Measurements from ENCODE around the gene PIEZO1. TPM values are rescaled to one million over a fixed set of nuclear protein-coding genes. Genes with fewer than 3 reads are reported as not detected.

Gene PIEZO1
- total RNA-seq, 1 donor from 2014 or later, result 17.8 TPM

DNA sequence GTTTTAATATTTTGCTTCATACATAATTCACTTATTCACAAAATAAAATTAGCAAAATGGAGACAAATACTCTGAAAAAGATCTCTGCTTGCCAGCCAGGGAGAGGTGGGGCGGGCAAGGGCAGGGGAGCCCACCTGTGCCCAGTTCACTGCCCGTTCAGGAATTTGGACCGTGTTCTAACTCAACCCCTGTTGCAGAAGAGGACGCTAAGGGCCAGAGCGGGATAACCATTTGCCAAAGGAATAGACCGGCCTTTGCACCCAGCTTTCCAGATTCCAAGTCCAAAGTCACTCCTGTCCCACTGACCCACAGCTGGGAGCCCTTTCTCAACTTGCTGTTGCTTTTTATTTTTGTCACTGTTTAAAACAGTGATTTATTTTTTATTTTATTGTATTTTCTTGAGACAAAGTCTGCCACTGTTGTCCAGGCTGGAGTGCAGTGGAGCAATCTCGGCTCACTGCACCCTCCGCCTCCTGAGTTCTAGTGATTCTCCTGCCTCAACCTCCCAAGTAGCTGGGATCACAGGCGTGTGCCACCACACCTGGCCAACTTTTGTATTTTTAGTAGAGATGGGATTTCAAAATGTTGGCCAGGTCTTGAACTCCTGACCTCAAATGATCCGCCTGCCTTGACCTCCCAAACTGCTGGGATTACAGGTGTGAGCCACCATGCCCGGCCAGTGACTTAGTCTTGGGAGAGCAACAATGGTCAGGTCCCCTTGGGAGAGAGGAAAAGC, 2.7 kb upstream of the PIEZO1 start:
- DNase-seq (ENCODE audit: low read depth, low spot score), result no peak
- Mint-ChIP-seq H3K4me1 (peaks cover 15% of the 10 kb centered on the region), H3K4me3 (peak overlapping the region; percentile 9), H3K36me3 (ENCODE audit: low read depth) (no peaks in the 10 kb centered on the region), H3K27ac (ENCODE audit: unreplicated experiment) (no peak overlapping the region), H3K27me3 (ENCODE audit: low read depth) (peaks cover 33% of the 10 kb centered on the region), H3K9me3 (no peaks in the 10 kb centered on the region)
- TF ChIP-seq, protein P1, sequence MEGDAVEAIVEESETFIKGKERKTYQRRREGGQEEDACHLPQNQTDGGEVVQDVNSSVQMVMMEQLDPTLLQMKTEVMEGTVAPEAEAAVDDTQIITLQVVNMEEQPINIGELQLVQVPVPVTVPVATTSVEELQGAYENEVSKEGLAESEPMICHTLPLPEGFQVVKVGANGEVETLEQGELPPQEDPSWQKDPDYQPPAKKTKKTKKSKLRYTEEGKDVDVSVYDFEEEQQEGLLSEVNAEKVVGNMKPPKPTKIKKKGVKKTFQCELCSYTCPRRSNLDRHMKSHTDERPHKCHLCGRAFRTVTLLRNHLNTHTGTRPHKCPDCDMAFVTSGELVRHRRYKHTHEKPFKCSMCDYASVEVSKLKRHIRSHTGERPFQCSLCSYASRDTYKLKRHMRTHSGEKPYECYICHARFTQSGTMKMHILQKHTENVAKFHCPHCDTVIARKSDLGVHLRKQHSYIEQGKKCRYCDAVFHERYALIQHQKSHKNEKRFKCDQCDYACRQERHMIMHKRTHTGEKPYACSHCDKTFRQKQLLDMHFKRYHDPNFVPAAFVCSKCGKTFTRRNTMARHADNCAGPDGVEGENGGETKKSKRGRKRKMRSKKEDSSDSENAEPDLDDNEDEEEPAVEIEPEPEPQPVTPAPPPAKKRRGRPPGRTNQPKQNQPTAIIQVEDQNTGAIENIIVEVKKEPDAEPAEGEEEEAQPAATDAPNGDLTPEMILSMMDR (conservative IDR thresholded peaks at IDR 0.05), result no peak

DNA sequence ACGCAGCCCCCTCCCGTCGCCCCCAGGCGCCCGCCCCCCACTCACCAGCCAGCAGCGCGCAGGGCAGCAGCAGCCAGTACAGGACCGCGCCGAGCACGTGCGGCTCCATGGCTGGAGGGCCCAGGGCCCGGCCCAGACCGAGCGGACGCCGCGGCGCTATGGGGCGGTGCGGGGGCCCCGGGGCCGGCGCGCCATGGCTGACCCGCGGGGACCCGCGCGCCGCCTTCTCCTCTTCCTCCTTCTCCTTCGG, 239 bp downstream of the PIEZO1 start:
- Mint-ChIP-seq H3K4me3 (no peak overlapping the region), H3K9me3 (no peaks in the 10 kb centered on the region), H3K4me1 (peaks cover 9% of the 10 kb centered on the region), H3K27ac (ENCODE audit: unreplicated experiment) (no peak overlapping the region), H3K27me3 (ENCODE audit: low read depth) (peaks cover 40% of the 10 kb centered on the region), H3K36me3 (ENCODE audit: low read depth) (no peaks in the 10 kb centered on the region)
- no peak for DNase-seq (ENCODE audit: low read depth, low spot score)
- TF ChIP-seq, protein P1 (conservative IDR thresholded peaks at IDR 0.05), result no peak

DNA sequence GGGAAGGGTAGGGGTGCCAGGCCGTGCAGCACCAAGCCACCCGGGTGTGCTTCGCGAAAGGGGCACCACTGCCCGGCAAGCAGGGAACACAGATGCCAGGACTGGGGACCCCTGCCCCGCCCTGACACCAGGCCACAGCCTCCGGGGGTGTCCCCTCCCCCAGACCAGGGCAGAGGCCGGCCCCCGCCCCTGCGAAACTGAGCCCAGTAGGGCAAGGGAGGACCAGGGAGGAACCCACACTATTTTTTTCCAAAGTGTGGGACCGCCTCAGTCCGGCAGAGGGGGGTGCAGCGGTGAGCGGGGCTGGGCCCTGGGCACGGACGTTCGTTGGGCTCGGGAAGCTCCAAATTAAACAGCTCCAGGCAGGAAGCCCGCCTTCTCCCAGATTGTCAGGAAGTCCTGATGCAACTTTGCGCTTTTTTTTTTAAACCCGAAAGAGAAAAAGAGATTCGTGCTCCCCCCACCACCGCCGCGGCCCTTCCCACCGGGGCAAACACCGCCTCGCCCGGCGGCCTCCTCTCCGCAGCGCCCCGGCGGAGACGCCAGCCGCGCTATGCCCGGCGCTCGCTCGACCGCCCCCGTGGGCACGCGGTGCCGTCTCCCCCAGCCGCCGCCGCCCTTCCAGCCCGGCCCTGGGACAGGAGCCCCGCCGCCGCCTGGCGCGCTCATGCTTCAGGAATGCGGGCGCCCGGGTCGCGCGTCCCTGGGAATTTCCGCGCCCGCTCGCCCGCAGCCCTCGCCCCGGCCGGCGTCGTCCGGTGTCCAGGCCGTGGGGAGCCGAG, 755 bp downstream of the PIEZO1 start:
- Mint-ChIP-seq H3K4me1 (peaks cover 9% of the 10 kb centered on the region), H3K36me3 (ENCODE audit: low read depth) (no peaks in the 10 kb centered on the region), H3K4me3 (peak overlapping the region; percentile 81), H3K9me3 (no peaks in the 10 kb centered on the region), H3K27me3 (ENCODE audit: low read depth) (peaks cover 37% of the 10 kb centered on the region), H3K27ac (ENCODE audit: unreplicated experiment) (no peak overlapping the region)
- TF ChIP-seq, protein P1 (conservative IDR thresholded peaks at IDR 0.05), result peak; percentile 60
- no peak for DNase-seq (ENCODE audit: low read depth, low spot score)

DNA sequence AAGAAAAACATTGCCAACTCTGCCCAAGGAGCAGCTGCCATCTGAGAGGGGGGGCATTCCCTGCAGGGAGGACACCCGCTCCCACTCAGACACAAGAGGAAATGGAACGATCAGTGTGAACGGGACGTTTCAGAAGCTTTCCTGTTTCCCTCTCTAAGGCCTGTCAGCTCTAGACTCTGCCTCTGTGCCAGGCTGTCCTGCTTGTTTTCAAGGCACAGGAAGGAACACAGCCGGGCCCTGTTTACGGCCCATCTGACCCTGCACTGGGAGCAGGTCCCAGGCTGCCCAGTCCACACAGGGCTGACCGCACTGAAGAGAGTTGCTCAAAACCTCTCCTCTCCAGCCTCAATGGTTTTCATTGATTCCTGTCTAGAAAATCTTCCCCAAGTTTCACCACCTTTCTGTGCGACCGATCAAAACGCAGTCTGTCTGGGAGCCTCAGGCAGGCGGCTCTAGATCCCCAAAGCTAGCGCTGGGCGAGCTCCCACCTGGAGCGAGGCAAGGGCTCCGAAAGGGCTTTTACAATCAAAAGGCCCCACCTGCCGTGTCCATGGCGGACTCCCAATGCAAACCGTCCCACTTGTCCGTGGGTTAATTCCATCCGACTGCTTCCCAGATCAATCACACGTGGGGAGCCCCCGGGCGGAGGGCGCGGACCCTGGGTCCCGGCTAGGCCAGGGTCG, 1.5 kb downstream of the PIEZO1 start:
- H3K27me3 Mint-ChIP-seq (ENCODE audit: low read depth), result peaks cover 37% of the 10 kb centered on the region
- DNase-seq (ENCODE audit: low read depth, low spot score), result no peak
- H3K9me3 Mint-ChIP-seq, result no peaks in the 10 kb centered on the region
- TF ChIP-seq, protein P1 (conservative IDR thresholded peaks at IDR 0.05), result no peak
- H3K4me1 Mint-ChIP-seq, result peaks cover 9% of the 10 kb centered on the region
- H3K4me3 Mint-ChIP-seq, result peak overlapping the region; percentile 74
- no peaks in the 10 kb centered on the region for H3K36me3 Mint-ChIP-seq (ENCODE audit: low read depth)
- no peak overlapping the region for H3K27ac Mint-ChIP-seq (ENCODE audit: unreplicated experiment)

DNA sequence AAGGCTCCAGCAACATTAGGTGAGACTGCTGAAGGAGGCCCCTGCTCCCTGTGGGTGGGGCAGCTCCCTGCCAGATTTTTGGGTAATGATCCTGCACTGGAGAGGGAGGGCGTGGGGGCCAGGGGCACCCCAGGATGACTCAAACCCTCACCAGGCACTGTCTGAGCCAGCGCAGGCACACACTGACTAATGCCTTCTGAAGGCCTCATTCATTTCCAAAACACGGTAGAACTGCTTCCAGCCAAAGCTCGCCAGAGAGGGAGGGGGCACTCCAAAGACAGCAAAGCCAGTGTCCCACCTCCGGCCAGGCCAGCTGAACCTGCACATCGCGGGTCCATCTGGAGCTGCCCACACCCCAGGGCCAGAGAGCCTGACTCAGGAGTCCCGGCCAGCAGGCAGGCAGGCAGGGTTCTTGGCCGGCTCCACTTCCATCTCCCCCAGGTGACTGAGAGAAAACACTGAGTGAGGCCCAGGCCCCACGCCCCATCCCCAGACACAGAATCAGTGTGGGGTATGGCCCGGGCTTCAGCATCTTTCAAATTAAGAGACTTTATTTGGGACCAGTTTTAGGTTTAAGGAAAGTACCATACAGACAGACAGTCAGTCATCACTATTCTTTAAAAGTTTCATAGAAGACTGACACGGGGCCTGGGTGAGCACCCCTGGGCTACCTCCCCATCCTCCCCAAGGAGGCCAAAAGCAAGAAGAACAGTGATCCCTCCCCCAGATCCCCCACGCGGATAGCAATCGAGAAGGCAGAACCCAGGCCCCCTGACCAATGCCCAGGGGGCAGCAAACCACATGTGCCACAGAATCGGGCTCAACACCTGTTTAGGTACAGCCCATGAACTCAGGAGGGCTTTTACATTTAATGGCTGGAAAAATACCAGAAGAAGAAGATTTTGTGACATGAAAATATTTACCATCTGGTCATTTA, 2.3 kb downstream of the PIEZO1 start:
- H3K4me1 Mint-ChIP-seq, result peaks cover 9% of the 10 kb centered on the region
- no peak overlapping the region for H3K27ac Mint-ChIP-seq (ENCODE audit: unreplicated experiment)
- H3K9me3 Mint-ChIP-seq, result no peaks in the 10 kb centered on the region
- no peak for DNase-seq (ENCODE audit: low read depth, low spot score)
- H3K36me3 Mint-ChIP-seq (ENCODE audit: low read depth), result no peaks in the 10 kb centered on the region
- peaks cover 33% of the 10 kb centered on the region for H3K27me3 Mint-ChIP-seq (ENCODE audit: low read depth)
- TF ChIP-seq, protein P1 (conservative IDR thresholded peaks at IDR 0.05), result no peak
- H3K4me3 Mint-ChIP-seq, result peak overlapping the region; percentile 74

Measured in neural crest cell (in vitro differentiated cells).